ENCODE data around the gene TCF4.

TCF4 gene

DNA sequence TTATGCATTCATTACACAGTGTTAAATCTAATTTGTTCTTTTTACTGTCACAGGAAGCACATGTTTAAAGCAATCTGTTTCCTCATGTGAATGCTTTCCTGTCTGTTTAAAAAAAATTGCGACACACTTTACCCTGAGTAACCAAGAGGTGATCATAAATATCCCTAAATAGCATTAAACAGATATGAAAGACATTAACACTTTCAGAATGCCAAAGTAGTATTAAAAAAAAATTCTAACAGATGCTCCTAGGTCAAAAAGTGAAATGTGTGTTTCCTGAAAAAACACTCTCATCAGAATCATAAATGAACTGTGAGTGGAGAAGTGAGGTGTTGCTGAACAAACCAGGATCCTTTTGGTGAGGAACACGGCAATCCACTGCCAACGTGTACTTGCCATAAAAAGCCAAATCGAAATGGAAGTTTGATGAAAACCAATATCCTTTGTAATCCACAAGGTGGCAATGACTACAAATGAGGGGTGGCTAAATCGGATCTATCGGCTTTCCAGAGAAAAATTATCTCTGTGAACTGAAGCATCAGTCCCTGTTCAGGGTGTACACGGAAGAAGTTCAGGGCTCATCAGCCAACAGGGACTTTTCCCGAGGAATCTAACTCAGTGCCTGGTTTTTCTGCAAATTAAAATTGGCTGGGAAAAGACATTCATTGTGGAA lies 248.9 kb downstream of the TCF4 start:
- DNase-seq, result no peak

DNA sequence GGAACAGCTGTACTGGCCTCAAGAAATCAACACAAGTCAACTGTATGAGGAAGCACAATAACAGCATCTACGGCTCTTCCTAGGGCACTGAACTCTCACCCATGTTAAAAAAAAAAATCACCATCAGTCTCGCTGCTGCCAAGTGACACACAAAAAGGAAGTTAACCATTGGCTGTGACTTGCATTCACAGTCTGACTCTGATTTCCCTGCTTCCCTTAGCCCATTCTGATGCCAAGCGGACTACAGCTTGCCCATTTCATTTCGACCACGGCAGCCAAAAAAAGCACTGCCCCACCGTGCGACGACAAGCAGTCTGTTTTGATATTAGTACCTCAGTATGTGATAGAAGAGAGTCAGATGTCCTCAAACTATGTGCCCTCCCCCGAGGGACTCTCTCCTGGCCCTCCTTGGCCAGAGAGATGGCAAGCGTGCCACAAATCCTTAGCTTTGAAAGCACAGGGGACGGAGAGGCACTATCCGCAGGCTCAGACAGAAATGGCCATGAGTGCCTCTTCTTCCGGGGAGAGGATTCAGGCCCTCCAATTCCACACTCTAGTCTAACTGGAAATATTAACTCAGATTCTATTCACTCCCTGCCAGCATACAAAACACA lies 250.0 kb downstream of the TCF4 start:
- DNase-seq, result no peak

DNA sequence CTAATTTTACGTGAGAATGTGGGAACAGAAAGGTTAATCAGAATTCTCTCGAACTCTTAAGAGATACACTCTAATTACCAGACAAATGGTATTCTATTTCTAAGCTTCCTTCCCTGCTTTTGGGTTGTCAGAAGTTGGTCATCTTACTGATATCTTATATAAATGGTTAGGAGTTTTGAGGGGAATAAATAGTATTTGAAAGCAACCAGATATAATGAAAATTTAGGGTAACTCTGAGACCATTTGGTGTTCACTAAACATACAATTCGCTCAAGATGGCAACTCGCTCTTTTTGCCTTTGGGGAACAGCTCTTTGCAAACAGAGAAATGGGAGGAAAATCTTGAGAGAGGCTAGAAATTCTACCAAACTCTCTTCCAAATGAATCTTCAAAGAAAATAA lies 250.9 kb downstream of the TCF4 start:
- no peak for DNase-seq

DNA sequence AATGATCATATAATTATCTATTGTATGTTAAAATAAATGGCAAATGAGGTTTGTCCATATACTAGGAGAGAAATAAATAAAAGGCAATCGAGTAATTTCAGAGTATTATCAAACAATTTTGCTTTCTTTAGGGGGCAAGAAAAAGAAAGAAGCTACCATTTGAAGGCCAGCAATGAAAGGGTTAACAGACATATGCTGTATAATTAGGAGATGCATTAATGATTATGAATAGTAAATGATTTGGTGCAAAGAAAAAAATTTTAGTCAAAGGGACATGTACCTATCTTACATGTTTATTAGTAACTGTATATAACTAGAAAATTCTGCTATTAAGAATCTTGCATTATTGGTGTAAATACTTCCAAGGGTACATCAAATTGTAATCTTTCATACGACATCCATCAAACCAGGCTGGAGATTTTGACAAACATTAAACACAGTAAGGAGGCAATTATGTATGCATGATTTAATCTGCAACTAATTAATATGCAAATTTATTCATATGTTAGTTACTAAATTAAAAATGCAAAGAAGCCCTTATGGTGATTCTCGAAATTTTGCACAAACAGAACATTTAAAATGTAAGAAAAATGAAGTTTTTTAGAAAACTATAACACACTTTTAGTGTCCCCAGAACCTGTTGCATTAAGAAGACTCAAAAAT lies 251.4 kb downstream of the TCF4 start:
- DNase-seq, result no peak

DNA sequence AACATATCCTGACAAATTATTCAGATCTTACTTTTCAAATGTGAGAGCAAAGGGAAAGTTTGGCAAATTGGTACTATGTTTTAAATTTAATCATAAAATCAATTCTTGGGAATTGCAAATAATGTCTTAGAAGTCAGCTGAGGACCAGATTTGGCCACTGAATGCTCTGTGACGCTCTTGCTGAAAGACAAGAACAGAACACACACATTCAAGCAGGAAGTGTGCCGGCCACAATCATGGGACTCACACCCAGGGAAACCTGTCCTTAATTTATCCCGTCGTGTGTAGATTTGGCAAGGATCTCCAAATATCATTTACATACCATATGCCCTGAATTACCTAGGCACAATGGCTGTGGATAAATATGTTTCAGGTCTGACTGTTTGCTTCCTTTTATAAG lies 253.1 kb downstream of the TCF4 start:
- DNase-seq, result no peak

DNA sequence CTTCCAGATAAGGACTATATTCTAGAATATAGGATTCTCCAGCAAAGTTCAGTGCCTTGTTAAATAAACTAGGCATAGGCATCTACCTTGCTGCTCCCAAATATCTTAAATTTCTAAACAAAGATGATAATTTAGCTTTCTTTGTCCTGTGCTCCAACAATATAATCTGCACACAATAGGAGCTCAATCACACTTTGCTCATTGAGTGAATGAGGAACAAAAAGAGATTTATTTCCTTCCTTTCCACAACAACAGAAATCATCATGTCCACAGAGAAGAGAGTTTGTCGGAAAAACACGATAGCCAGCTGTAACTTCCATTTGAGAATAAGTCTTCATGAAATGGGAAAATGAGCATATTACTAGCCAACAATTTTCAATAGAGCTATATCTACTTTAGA lies 256.7 kb downstream of the TCF4 start:
- no peak for DNase-seq

DNA sequence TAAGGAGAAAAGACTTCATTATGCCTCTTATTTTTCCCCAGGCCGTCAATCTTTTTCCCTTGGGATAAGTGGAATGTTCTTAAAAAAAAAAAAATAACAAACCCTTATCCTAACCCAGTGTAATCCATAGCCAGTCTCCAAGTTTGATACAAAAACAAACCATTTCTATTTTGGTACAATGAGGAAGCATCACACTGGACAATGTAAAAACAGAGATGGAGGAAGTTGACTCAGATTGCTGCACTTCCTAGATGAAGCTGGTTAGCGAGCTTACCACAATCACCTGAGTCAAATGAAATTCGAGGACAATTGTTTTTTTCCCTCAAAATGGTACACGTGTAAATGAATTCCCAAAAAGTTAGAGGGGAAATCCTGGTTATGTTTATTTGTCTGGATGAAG lies 259.7 kb downstream of the TCF4 start:
- DNase-seq, result no peak

DNA sequence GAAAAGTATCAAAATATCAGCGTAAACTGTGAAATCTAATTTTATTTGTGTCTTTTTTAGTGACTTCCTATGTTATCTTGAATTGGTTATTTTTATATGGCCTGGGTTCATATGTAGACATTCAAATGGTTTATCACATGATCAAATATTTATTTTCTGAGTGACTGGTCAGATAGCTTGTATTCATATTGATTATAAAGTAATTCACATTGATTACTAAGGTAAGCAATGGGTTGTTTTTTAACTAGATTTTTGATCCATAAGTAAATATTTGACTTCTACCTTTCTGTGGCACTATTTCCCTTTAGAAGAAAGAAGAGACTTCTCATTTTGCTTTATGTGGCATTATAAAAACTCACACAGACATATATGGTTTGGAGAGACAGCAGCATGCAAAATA lies 260.5 kb downstream of the TCF4 start:
- DNase-seq, result no peak

DNA sequence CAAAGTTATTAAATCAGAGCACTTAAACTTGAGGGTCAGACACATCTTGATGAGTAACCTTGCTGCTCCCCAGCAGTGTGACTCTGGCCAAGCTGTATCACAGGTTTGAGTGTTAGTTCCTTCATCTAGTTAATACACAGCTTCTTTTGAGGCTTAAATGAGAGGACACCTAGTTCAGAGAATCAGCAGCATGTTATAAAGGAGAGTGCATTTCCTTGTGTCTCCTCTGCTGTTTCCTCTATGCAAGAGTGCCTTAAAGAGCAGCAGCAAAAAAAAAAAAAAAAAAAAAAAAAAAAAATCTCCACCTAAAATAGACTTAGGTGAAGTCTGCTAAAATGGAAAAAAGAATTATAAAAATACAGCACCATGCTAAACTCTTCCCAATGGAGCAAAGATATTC lies 261.9 kb downstream of the TCF4 start:
- DNase-seq, result no peak

DNA sequence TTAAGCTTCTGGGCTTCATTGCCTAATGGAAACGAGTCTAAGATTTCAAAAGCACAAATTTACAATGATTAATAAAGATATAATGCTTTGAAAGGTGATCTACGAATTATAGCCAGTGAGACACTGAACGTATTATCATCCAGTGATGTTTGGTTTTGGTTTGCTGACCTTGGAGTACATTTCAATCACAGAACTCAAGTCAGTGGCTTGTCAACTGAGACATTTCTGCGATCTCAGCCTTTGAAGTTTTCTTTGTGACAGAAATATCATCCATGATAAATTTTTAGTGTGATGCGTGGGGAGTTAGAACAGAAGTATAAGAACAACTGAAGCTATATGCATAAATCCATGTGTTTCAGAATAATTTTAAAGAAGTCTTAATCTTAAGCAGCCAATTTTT lies 263.8 kb downstream of the TCF4 start:
- DNase-seq, result no peak

DNA sequence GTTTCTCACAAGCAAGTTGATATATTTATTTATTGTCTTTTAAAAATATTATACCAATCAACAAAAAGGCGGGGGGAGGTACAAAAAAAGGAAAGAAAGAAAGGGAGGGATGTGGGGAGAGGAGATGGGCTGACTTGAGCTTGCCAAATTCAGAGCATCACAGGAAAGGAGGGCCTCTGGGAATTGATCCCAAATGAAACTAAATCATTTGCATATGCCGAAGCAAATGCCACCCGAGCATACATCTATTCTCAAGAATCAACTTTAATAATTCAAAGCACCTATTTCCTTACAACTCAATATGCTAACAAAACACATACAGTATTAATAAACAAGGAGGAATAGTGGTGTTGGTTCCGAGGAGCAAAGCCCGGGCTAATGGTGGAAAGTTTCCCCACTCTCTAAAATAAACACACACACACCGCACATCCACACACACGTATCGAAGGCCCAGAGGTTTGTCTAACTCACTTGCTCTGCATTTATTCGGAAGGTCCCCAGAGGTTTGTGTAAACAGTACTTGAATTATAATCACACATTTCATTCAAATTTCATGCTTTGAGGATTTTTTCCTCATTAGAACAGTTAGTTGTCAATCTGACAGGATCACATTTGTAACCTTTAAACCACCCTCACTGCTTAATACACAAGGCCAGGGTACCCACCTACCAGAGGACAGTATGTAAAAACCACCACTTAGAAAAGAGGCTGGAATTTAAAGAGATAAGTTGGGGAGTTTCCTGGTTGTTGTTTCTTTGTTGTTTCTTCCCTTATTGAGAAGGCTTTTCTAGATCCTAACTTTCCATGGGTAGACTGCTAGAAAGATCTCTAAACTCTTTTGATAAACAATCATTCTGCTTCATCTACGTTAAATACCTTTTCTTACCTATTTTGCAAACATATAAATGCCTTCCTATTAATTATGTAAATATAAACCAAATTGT lies 264.7 kb downstream of the TCF4 start:
- no peak for DNase-seq

DNA sequence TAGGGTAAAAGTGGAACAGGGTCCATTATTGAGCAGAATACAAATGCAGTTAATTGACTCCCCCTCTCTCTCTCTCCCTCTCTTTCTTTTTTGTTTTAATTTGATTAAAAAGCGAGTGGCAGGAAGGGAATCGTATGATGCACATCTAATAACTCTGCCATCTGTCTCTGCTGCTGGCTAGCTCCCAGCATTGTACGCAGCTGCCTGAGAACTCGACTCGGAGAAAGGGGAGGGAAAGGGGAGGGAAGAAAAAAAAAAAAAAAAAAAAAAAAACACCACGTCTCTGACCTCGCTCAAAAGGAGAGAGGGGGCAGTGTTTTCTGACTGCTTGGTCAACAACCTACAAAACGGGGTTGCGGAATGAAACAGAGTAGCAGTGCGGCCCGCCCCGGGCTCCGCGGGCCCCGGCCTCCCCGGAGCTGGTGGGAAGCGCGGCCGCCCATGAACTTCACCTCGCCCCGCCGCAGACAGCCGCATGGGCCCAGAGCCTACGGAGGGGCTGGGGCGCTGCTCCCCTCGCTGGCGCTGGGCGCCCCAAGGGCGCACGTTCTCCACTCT lies 265.7 kb downstream of the TCF4 start:
- no peak for DNase-seq

DNA sequence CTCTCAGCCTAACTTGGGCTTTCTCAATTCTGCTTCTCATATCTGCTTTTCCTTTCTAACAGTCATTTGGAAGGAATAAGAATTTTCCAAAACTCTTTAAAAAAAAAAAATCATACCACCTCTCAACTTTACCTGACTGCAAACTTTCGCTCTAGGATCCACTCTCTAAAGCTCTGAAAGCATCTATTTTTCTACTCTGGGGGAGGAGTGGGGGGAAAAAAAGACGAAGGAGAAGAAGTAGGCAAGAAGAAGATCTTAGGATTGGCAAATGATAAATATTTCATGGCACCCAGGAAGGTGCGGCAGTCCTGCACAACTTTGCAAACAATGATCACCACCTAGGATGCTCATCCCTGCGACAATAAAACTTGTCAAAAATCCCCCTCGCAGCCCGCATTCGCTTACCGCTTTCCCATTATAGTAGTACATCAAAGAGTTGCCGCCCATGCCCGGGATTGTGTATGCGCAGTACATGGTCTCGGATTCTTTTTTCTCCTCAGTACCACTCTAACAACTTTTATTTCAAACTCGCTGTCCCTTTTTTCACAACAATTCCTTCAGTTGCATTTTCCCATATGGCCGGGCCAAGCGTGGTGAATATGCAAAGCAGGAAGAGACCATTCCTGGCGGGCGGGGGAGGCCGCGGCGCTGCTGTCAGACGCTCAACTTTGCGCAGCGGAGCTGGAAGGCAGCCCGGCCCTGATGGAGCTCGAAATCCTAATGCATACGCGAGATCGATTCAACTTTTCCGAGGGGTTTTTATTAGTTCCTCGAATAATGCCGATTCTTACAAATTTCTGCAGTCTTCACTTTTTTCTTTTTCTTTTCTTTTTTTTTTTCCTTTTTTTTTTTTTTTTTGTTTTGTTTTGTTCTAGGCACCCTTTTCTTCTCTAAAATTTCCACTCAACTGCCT lies 266.5 kb downstream of the TCF4 start:
- no peak for DNase-seq

DNA sequence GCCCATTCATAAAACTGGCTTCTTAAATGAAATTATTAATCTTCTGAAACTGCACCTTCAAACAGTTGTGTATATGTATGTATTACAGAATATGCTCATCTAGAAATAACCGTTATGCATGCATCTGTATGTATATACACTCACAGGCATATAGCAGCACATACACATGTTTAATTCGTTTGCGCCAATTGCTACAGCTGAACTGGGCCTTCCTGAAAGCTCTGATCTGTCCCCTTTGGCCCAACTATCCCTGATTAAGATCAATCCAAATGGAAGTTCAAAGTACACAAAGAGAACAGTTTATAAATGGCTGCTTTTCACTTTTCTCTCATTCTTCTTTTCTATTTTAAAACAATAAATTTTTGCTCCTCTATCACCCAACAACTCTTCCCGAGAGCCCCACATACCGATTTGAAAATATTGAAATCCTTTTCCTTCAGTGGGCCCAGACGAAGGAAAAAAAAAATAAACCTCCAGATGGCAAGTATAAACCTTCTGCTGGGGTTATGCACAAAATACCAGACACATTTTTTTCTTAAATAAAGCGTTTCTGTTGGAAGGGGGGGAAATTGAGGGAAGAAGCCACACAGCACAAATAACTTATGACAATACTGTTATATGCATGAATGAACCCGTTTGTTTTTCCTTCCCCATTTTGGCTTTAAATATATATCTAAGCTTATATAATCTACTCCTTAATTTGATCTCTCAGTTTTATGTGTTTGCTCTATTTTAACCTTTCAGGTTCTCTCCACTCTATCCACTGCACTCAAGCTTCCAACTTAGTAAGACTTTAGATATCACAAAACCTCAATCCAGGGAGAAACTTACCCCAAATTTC lies 267.3 kb downstream of the TCF4 start:
- no peak for DNase-seq

DNA sequence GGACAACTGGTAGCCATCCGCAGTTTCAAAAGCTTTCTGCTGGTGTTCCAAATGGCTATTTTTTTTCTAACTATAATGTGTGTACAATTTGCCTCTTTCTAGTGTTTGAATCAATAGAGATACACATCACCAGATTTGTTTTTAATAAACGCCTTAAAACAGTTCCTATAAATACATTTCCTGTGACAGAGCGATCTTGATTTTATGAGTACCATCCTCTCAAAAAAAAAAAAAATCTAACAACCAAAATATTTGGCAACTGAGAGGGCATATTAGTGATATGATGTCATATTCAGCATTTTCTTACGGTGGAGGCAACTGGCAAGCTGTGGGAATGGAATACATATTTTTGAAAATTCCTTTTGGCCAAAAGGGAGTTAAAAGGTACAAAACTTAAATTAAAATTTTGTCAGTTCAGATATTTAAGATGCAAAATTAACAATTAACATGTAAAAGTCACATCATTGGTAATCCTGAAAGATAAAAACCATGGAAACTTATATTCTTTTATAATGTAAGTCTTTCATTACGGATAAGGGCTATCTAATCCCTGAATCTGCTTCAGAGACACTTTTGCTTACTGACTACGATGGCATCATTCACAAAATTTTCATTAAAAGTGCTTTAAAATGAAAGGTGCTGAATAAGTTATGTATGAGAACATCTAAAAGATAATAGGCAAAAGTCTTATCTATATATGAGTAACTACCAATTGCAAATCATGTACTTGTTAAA lies 268.4 kb downstream of the TCF4 start:
- no peak for DNase-seq

DNA sequence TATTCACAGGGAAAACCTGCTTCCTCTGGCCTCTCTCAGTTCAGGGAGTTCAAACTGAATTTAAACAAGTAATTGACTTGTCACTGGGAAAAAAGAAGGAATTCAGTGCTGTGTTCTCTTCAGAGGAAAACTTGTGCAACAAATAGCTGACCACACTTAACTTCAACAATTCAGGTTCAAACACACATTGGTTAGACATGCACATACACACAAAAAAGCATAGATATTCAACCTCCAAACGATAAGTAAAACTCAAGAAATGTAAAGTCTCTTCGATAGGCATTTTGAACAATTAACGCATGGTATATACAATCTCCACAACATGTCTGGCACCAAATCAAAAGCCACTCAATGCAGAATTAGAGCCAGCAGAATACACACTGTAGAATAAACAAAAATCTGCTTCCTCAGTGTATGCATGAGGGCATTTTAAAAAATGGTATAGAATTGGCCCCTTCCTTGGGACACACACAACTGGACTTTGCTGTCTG lies 269.0 kb downstream of the TCF4 start:
- DNase-seq, result no peak

DNA sequence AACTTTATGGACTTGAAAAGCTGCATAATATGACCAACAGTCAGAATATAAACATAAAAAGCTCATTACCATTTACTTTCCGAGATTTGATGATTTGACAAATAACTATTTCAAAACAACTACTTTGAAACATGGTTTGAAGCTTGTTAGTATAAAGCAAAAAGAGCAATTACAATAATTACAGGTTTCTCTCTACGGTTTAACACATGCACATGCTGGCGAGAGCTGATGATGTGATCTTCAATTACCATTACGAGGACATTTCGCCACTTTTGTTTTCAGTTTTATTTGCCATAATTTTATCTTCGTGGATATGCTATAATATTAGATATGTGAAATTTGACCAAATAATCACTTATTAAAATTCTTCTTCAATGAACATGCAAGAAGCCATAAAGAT lies 270.1 kb downstream of the TCF4 start:
- DNase-seq, result no peak

DNA sequence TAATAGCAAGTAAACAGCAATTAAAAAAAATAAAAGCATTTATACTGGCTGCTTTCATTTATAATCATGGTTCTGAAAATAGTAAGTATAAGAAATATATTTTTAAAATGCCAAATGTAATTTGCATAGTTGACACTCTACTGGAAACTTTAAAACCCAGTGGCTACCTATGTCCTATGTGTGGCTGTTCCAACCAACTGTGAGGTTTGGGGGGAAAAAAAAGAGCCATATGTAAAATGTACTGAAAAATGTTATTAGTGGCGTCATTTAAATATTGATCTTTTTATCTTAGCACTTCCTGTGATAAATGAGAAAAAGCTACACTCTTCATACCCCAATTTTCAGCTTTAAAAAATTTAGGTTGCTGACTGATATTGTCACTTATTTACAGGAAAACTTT lies 270.7 kb downstream of the TCF4 start:
- no peak for DNase-seq

DNA sequence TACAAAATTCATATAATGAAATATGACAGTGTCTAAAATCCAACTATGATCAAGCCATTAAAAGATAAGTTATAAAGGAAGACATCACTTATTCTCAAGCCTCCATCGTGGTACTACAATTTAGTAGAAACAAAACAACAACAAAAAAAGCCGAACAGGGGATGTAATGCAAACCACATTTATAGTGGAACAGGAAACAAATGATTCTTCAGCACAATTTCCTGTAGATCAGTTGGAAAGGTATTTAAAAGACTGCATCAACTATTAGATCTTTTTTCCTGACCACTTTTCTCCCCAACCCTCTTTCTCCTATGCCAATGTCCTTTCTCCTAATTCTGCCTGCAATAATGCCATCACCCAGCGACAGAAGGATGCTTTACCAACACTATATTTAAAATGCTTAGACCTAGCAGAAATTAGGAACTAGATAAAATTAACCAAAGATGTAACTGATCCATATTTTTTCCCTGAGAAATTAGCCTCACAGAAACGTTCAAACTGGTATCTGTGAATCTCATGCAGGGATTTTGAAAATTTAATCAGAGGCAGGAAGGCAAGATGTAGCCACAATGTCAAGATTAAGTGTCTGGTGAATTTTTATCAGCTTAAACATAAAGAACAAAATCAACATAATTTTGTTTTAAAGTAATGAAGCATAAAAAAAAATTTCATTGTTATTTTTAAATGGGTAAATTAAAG lies 271.4 kb downstream of the TCF4 start:
- no peak for DNase-seq
